HCT116 (cell line): ENCODE results near the gene PHACTR4.

Source experiments
- CBX3 ChIP-seq: IDR thresholded peaks from 2 replicates; pipeline ENCODE4 v1.6.1; 2012; ENCODE audit warnings: low read depth
- CTCF ChIP-seq, 3 experiments: fragments of 200-600 bp in 1 of 3; sonication (generic) in 1 of 3; IDR thresholded peaks in 2 of 3; conservative IDR thresholded peaks in 1 of 3; 2 replicates each; pipeline ENCODE4 v1.5.1; 2012 to 2017; ENCODE audit warnings: low read depth in 2 of 3, low read length in 2 of 3, antibody characterized with exemption in 1 of 3, borderline replicate concordance in 1 of 3, control low read depth in 1 of 3, mild to moderate bottlenecking in 1 of 3, mixed read lengths in 1 of 3, mixed run types in 1 of 3, moderate library complexity in 1 of 3; ENCODE audit not compliant: insufficient read depth in 1 of 3
- EGR1 ChIP-seq: IDR thresholded peaks from 2 replicates; pipeline ENCODE4 v1.6.1; 2012; ENCODE audit warnings: low read depth
- JUND ChIP-seq: IDR thresholded peaks from 2 replicates; pipeline ENCODE4 v1.6.1; 2012
- MAX ChIP-seq: IDR thresholded peaks from 2 replicates; pipeline ENCODE4 v1.6.1; 2012
- POLR2A ChIP-seq: IDR thresholded peaks from 2 replicates; pipeline ENCODE4 v1.7.0; 2011; ENCODE audit warnings: borderline replicate concordance; ENCODE audit not compliant: insufficient read depth, insufficient read length; ENCODE audit errors: extremely low read depth
- POLR2AphosphoS5 ChIP-seq: IDR thresholded peaks from 2 replicates; pipeline ENCODE4 v1.6.1; 2011; ENCODE audit warnings: mild to moderate bottlenecking, low read depth, low read length, moderate library complexity
- REST ChIP-seq: IDR thresholded peaks from 2 replicates; pipeline ENCODE4 v1.6.1; 2012; ENCODE audit warnings: low read depth
- SIN3A ChIP-seq: IDR thresholded peaks from 2 replicates; pipeline ENCODE4 v1.6.1; 2012; ENCODE audit warnings: low read depth
- TCF7L2 ChIP-seq: IDR thresholded peaks from 2 replicates; pipeline ENCODE4 v1.7.0; 2011; ENCODE audit warnings: borderline replicate concordance, inconsistent platforms; ENCODE audit not compliant: insufficient read depth, insufficient read length; ENCODE audit errors: extremely low read depth
- YY1 ChIP-seq: IDR thresholded peaks from 2 replicates; pipeline ENCODE4 v1.6.1; 2011; ENCODE audit warnings: low read length, low read depth, moderate library complexity, mild to moderate bottlenecking; ENCODE audit not compliant: insufficient replicate concordance; ENCODE audit errors: extremely low read depth

GRCh38 chr1:28503117-28503516 lies 133.6 kb downstream of the PHACTR4 start:
- TF ChIP-seq CTCF (IDR thresholded peaks at IDR 0.05 in 2 of 3, conservative IDR thresholded peaks at IDR 0.05 in 1 of 3; ENCODE audit: borderline replicate concordance in 1 of 3, insufficient read depth in 1 of 3, low read depth in 2 of 3, low read length in 2 of 3), result no peak
- no peak for TF ChIP-seq EGR1
- no peak for TF ChIP-seq YY1
- TF ChIP-seq SIN3A, result no peak
- no peak for TF ChIP-seq MAX
- no peak for TF ChIP-seq CBX3
- no peak for TF ChIP-seq POLR2A
- no peak for TF ChIP-seq REST
- no peak for TF ChIP-seq JUND
- no peak for TF ChIP-seq POLR2AphosphoS5
- TF ChIP-seq TCF7L2, result no peak
